ENCODE results near the gene PPP1R10. TPM values are rescaled to one million over a fixed set of nuclear protein-coding genes. Genes with fewer than 3 reads are reported as not detected.
A peak's percentile ranks its signal among the peaks of the same experiment; 100 is the strongest.

Gene PPP1R10
- total RNA-seq, 2 experiments from 2014 or later, result 96.1 to 103 TPM

DNA sequence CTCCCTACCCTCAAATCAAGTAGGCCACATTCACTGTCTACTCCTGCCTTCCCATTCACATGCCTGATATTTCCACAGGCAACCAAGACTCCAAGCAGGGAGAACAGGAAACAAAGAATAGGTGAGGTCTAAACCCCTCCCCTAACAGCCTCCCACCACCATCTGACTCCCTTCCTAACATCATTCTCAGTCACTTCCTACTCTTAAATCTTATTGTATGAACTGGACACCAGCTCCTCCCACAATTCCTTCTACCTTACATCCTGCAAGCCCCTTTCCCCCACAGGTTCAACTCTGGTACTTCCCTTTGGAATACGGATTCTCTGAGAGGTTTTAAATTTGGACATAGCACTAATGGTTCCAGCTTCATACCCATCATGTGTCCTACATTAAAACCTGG is 28.9 kb upstream of the PPP1R10 start:
- no peaks in the 10 kb centered on the region for H3K9me3 Mint-ChIP-seq
- H3K4me1 Mint-ChIP-seq, result peaks cover 32% of the 10 kb centered on the region
- CTCF ChIA-PET, result interaction anchor here (0.7 to 1.8 kb wide), 6 partner anchors 30 to 105 kb away, joined by 4 to 11 read pairs (median 5); no protein-coding TSS in a partner anchor
- H3K27me3 Mint-ChIP-seq, result no peaks in the 10 kb centered on the region
- POLR2A ChIA-PET, result interaction anchor here (1.3 to 3.1 kb wide), 5 partner anchors 26 to 71 kb away, joined by 4 to 18 read pairs (median 5); partner anchors contain the start of genes DHX16, MDC1, MRPS18B and PPP1R10
- DNase-seq, result no peak
- H3K27ac Mint-ChIP-seq, result no peak overlapping the region
- peak overlapping the region; percentile 83 for H3K4me3 Mint-ChIP-seq
- peaks cover 11% of the 10 kb centered on the region for H3K36me3 Mint-ChIP-seq (ENCODE audit: low read depth)

- Mint-ChIP-seq H3K4me3 (no peak overlapping the region), H3K27me3 (no peaks in the 10 kb centered on the region), H3K4me1 (peaks cover 41% of the 10 kb centered on the region), H3K9me3 (no peaks in the 10 kb centered on the region), H3K27ac (no peak overlapping the region), H3K36me3 (ENCODE audit: low read depth) (peaks cover 10% of the 10 kb centered on the region)
- ChIA-PET CTCF (interaction anchor here (0.7 kb wide), 1 partner anchor 65 kb away, joined by 3 read pairs; no protein-coding TSS in a partner anchor), POLR2A (interaction anchor here (0.6 to 3.1 kb wide), 3 partner anchors 27 to 103 kb away, joined by 3 to 18 read pairs (median 3); partner anchors contain the start of gene MRPS18B)
- no peak for DNase-seq
These were observed 27.7 kb upstream of the PPP1R10 start for GRCh38 chr6:30644769-30645168.

- no peaks in the 10 kb centered on the region for H3K27me3 Mint-ChIP-seq
- no peak for DNase-seq
- CTCF ChIA-PET, result no interaction called here
- H3K36me3 Mint-ChIP-seq (ENCODE audit: low read depth), result peaks cover 10% of the 10 kb centered on the region
- H3K4me1 Mint-ChIP-seq, result peaks cover 35% of the 10 kb centered on the region
- no peaks in the 10 kb centered on the region for H3K9me3 Mint-ChIP-seq
- H3K27ac Mint-ChIP-seq, result no peak overlapping the region
- POLR2A ChIA-PET, result interaction anchor here (0.6 kb wide), 1 partner anchor 11 kb away, joined by 3 read pairs; no protein-coding TSS in a partner anchor
- H3K4me3 Mint-ChIP-seq, result no peak overlapping the region
These were observed 26.6 kb upstream of the PPP1R10 start for GRCh38 chr6:30643656-30644055.

- Mint-ChIP-seq H3K4me3 (no peak overlapping the region), H3K36me3 (ENCODE audit: low read depth) (peaks cover 10% of the 10 kb centered on the region), H3K4me1 (peaks cover 21% of the 10 kb centered on the region), H3K27me3 (no peaks in the 10 kb centered on the region), H3K9me3 (no peaks in the 10 kb centered on the region), H3K27ac (peak overlapping the region; percentile 17)
- DNase-seq, result no peak
- CTCF ChIA-PET, result interaction anchor here (0.8 to 2.0 kb wide), 11 partner anchors 23 to 439 kb away, joined by 3 to 8 read pairs (median 4); partner anchors contain the start of genes DHX16 and MRPS18B
- POLR2A ChIA-PET, result interaction anchor here (1.2 to 1.8 kb wide), 3 partner anchors 11 to 25 kb away, joined by 4 to 6 read pairs (median 5); partner anchors contain the start of genes MRPS18B and PPP1R10
These were observed 24.0 kb upstream of the PPP1R10 start for GRCh38 chr6:30641048-30641447.

GRCh38 chr6:30640481-30640880 is 23.4 kb upstream of the PPP1R10 start:
- Mint-ChIP-seq H3K4me3 (no peak overlapping the region), H3K27me3 (no peaks in the 10 kb centered on the region), H3K4me1 (peaks cover 16% of the 10 kb centered on the region), H3K36me3 (ENCODE audit: low read depth) (peaks cover 10% of the 10 kb centered on the region), H3K27ac (no peak overlapping the region), H3K9me3 (no peaks in the 10 kb centered on the region)
- ChIA-PET POLR2A (interaction anchor here (1.2 to 1.8 kb wide), 3 partner anchors 11 to 24 kb away, joined by 4 to 6 read pairs (median 5); partner anchors contain the start of genes MRPS18B and PPP1R10), CTCF (interaction anchor here (1.1 to 2.0 kb wide), 10 partner anchors 23 to 439 kb away, joined by 3 to 8 read pairs (median 4); partner anchors contain the start of genes DHX16 and MRPS18B)
- DNase-seq, result no peak

GRCh38 chr6:30635834-30636233 is 18.8 kb upstream of the PPP1R10 start:
- Mint-ChIP-seq H3K4me1 (peaks cover 7% of the 10 kb centered on the region), H3K36me3 (ENCODE audit: low read depth) (peaks cover 23% of the 10 kb centered on the region)
- POLR2A ChIA-PET, result no interaction called here

GRCh38 chr6:30626484-30627366 is 9.7 kb upstream of the PPP1R10 start, which contains the start of gene ATAT1:
Gene ATAT1, plus strand, starts transcription at chr6:30626874.
- Mint-ChIP-seq H3K9me3 (no peaks in the 10 kb centered on the region), H3K36me3 (ENCODE audit: low read depth) (peaks cover 48% of the 10 kb centered on the region), H3K4me1 (peaks cover 27% of the 10 kb centered on the region), H3K27ac (peak within 1 kb of the TSS; percentile 96), H3K4me3 (peak within 1 kb of the TSS; percentile 92), H3K27me3 (no peaks in the 10 kb centered on the region)
- CTCF ChIA-PET, result interaction anchor here (1.0 to 2.9 kb wide), 4 partner anchors 9 to 109 kb away, joined by 3 to 14 read pairs (median 4); partner anchors contain the start of gene MRPS18B
- DNase-seq, result peak; percentile 88
- POLR2A ChIA-PET, result interaction anchor here (0.7 to 3.2 kb wide), 8 partner anchors 9 to 117 kb away, joined by 3 to 22 read pairs (median 4); partner anchors contain the start of genes MRPS18B and PPP1R10

More at GRCh38 chr6:30635834-30636233, 18.8 kb upstream of the PPP1R10 start:
- Mint-ChIP-seq H3K9me3 (no peaks in the 10 kb centered on the region), H3K27ac (no peak overlapping the region), H3K4me3 (no peak overlapping the region), H3K27me3 (no peaks in the 10 kb centered on the region)
- CTCF ChIA-PET, result no interaction called here
- no peak for DNase-seq

- no peak overlapping the region for H3K4me3 Mint-ChIP-seq
- no peak for DNase-seq
- no peaks in the 10 kb centered on the region for H3K9me3 Mint-ChIP-seq
- POLR2A ChIA-PET, result interaction anchor here (0.9 to 3.2 kb wide), 7 partner anchors 8 to 101 kb away, joined by 3 to 22 read pairs (median 5); partner anchors contain the start of genes MRPS18B and PPP1R10
- CTCF ChIA-PET, result interaction anchor here (0.9 to 2.9 kb wide), 4 partner anchors 7 to 111 kb away, joined by 3 to 14 read pairs (median 4); partner anchors contain the start of gene MRPS18B
- H3K27me3 Mint-ChIP-seq, result no peaks in the 10 kb centered on the region
- H3K36me3 Mint-ChIP-seq (ENCODE audit: low read depth), result peaks cover 49% of the 10 kb centered on the region
- peaks cover 29% of the 10 kb centered on the region for H3K4me1 Mint-ChIP-seq
- H3K27ac Mint-ChIP-seq, result peak overlapping the region; percentile 96
These were observed 8.5 kb upstream of the PPP1R10 start for GRCh38 chr6:30625511-30625910.

DNA sequence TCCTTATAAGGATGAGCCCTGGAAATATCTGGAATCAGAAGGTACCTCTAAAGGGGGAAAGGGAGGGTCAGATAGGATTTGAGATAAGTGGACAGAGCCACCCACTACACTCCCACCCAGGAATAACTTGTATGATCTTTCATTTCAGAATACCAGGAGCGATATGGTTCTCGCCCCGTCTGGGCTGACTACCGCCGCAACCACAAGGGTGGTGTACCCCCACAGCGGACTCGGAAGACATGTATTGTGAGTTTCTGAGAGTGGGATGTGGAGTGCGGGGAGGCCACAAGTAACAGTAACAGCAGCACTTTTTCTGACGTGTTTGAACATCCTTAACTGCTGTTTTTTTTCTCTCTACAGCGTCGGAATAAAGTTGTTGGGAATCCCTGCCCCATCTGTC is 2.5 kb upstream of the PPP1R10 start:
- Mint-ChIP-seq H3K27ac (peak overlapping the region; percentile 96), H3K27me3 (no peaks in the 10 kb centered on the region), H3K36me3 (ENCODE audit: low read depth) (peaks cover 63% of the 10 kb centered on the region), H3K4me3 (peak overlapping the region; percentile 91), H3K4me1 (peaks cover 21% of the 10 kb centered on the region), H3K9me3 (no peaks in the 10 kb centered on the region)
- ChIA-PET CTCF (interaction anchor here (2.5 kb wide), 1 partner anchor 111 kb away, joined by 23 read pairs; no protein-coding TSS in a partner anchor), POLR2A (interaction anchor here (2.2 to 3.0 kb wide), 6 partner anchors 27 to 118 kb away, joined by 9 to 53 read pairs (median 20); partner anchors contain the start of genes C6orf136, DHX16 and TUBB)
- DNase-seq, result no peak

- no peak for DNase-seq
- POLR2A ChIA-PET, result interaction anchor here (0.7 to 3.0 kb wide), 41 partner anchors 8 to 655 kb away, joined by 3 to 53 read pairs (median 6); partner anchors contain the start of genes ABCF1, ATAT1, C6orf136 and DHX16
- Mint-ChIP-seq H3K27ac (peak overlapping the region; percentile 96), H3K9me3 (no peaks in the 10 kb centered on the region), H3K27me3 (no peaks in the 10 kb centered on the region), H3K36me3 (ENCODE audit: low read depth) (peaks cover 71% of the 10 kb centered on the region), H3K4me3 (peak overlapping the region; percentile 91), H3K4me1 (peaks cover 33% of the 10 kb centered on the region)
- CTCF ChIA-PET, result interaction anchor here (0.7 to 2.5 kb wide), 15 partner anchors 8 to 296 kb away, joined by 3 to 23 read pairs (median 5); partner anchors contain the start of genes ATAT1, DHX16, GNL1 and MDC1
These were observed 1.3 kb upstream of the PPP1R10 start for GRCh38 chr6:30618270-30618797.

DNA sequence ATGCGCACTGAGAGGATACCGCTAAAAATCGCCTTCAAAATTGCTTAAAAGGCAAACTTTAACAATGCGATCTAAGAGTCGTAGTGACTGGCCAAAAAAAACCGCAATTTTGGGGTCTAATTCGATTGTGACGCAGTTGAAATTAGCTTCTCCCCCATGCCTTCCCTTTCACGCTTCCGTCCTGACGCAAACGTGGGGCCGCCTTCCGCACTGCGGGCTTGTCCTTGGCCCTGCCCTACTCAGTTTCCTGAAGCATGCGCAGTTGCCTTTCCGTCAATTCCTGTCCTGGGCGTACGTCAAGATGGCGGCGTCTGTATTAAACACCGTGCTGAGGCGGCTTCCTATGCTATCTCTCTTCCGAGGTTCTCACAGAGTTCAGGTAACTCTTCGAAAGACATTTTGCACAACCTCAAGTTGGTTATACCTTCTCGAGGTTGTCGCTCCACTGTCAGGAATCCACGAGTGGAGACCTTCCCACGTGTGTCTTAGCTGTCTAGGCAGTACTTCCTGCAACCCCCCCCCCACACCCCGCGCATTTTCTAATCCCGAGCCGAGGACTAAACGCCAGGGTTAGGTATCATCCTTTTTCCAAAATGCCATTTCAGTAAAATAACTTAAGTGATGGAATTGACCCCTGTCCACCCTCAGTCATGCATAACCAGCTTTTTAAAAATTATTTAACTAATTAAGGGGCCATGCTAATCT is 674 bp upstream of the PPP1R10 start, which contains the start of gene MRPS18B:
TSS of gene MRPS18B (plus strand) at position 276 of the 705 bp plus-strand sequence. CDS start at position 302, 26 bp downstream.
- Mint-ChIP-seq H3K4me1 (peaks cover 40% of the 10 kb centered on the region), H3K27ac (peak within 1 kb of the TSS; percentile 96), H3K4me3 (peak within 1 kb of the TSS; percentile 91), H3K36me3 (ENCODE audit: low read depth) (peaks cover 74% of the 10 kb centered on the region), H3K9me3 (no peaks in the 10 kb centered on the region), H3K27me3 (no peaks in the 10 kb centered on the region)
- ChIA-PET POLR2A (interaction anchor here (0.6 to 3.0 kb wide), 45 partner anchors 8 to 655 kb away, joined by 3 to 53 read pairs (median 5); partner anchors contain the start of genes ABCF1, ATAT1, C6orf136 and DHX16), CTCF (interaction anchor here (0.6 to 2.5 kb wide), 18 partner anchors 8 to 296 kb away, joined by 3 to 23 read pairs (median 4); partner anchors contain the start of genes ATAT1, DHX16, GNL1 and MDC1)
- peak; percentile 98 for DNase-seq

All from activated CD4-positive, alpha-beta memory T cell treated with anti-CD3 and anti-CD28 coated beads, Interleukin-2, amount 10 ng/mL, durations not matched to agents 7 days and 5 days (primary cell).